ENCODE data around the gene PRDX5. TPM values are rescaled to one million over a fixed set of nuclear protein-coding genes. Genes with fewer than 3 reads are reported as not detected.

PRDX5 gene
- total RNA-seq: 284 and 357 TPM in 2 replicates

DNA sequence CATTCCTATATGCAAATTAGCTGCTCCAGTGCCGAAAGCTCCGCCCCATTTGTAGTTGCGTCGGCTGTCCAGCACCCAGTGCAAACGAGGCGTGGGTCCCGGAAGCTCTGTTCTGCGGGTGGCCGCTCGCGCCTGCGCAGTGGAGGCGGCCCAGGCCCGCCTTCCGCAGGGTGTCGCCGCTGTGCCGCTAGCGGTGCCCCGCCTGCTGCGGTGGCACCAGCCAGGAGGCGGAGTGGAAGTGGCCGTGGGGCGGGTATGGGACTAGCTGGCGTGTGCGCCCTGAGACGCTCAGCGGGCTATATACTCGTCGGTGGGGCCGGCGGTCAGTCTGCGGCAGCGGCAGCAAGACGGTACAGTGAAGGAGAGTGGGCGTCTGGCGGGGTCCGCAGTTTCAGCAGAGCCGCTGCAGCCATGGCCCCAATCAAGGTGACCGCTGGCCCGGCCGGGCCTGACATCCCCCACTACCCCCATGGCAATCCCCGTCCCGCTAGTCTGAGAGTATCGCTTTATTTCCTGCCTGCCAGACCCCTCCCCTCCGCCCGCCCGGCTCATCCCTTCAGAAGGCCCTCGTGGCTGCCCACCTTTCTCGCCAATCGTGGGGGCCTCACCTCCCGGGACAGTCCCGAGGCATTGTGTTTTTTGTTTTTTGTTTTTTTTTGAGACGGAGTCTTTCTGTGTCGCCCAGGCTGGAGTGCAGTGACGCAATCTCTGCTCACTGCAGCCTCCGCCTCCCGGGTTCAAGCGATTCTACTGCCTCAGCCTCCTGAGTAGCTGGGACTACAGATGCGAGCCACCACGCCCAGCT, at the start of gene PRDX5:
PRDX5 (plus strand) TSS at position 161 of the 805 bp plus-strand sequence; CDS start at position 256, 95 bp downstream.
- peak; percentile 86 for DNase-seq (ENCODE audit: low read depth)
- TF ChIP-seq, protein P1, sequence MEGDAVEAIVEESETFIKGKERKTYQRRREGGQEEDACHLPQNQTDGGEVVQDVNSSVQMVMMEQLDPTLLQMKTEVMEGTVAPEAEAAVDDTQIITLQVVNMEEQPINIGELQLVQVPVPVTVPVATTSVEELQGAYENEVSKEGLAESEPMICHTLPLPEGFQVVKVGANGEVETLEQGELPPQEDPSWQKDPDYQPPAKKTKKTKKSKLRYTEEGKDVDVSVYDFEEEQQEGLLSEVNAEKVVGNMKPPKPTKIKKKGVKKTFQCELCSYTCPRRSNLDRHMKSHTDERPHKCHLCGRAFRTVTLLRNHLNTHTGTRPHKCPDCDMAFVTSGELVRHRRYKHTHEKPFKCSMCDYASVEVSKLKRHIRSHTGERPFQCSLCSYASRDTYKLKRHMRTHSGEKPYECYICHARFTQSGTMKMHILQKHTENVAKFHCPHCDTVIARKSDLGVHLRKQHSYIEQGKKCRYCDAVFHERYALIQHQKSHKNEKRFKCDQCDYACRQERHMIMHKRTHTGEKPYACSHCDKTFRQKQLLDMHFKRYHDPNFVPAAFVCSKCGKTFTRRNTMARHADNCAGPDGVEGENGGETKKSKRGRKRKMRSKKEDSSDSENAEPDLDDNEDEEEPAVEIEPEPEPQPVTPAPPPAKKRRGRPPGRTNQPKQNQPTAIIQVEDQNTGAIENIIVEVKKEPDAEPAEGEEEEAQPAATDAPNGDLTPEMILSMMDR (conservative IDR thresholded peaks at IDR 0.05; ENCODE audit: low read depth, low read length): peak; percentile 25
- H3K4me3 ChIP-seq (ENCODE audit: low read depth, low read length): peak within 1 kb of the TSS; percentile 97

GRCh38 chr11:64268893-64269539, 48.9 kb upstream of the PRDX5 start:
- TF ChIP-seq, protein P1 (conservative IDR thresholded peaks at IDR 0.05; ENCODE audit: low read depth, low read length): no peak
- DNase-seq (ENCODE audit: low read depth): no peak
- H3K4me3 ChIP-seq (ENCODE audit: low read depth, low read length): peak overlapping the region; percentile 80

- peak; percentile 98 for DNase-seq (ENCODE audit: low read depth)
- peak overlapping the region; percentile 80 for H3K4me3 ChIP-seq (ENCODE audit: low read depth, low read length)
- TF ChIP-seq, protein P1 (conservative IDR thresholded peaks at IDR 0.05; ENCODE audit: low read depth, low read length): no peak
Measured at GRCh38 chr11:64269540-64270220, 48.2 kb upstream of the PRDX5 start.

- no peak for DNase-seq (ENCODE audit: low read depth)
Measured at GRCh38 chr11:64275031-64275800, 42.7 kb upstream of the PRDX5 start.

DNA sequence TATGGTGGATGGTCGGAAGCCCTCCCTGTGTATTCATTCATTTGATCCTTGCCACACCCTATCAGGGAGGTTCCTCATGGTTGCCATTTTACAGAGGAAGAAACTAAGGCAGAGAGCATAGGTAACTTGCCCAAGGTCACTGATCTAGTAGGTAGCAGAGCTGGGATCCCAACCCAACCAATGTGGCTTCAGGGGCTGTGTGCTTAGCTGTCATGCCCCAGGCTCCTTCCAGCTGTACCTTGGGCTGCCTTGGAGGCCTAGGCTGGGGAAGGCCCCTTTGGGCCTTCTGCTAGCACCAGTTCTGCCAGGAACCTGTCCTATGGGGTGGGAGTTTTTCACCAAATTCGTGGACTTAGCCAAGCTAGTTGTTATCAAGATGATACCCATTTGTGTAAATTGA, 42.1 kb upstream of the PRDX5 start:
- H3K4me3 ChIP-seq (ENCODE audit: low read depth, low read length): no peak overlapping the region
- TF ChIP-seq, protein P1 (conservative IDR thresholded peaks at IDR 0.05; ENCODE audit: low read depth, low read length): no peak
- no peak for DNase-seq (ENCODE audit: low read depth)

More at GRCh38 chr11:64275031-64275800, 42.7 kb upstream of the PRDX5 start:
- no peak overlapping the region for H3K4me3 ChIP-seq (ENCODE audit: low read depth, low read length)
- TF ChIP-seq, protein P1 (conservative IDR thresholded peaks at IDR 0.05; ENCODE audit: low read depth, low read length): no peak

- TF ChIP-seq, protein P1 (conservative IDR thresholded peaks at IDR 0.05; ENCODE audit: low read depth, low read length): no peak
- no peak overlapping the region for H3K4me3 ChIP-seq (ENCODE audit: low read depth, low read length)
- no peak for DNase-seq (ENCODE audit: low read depth)
Measured at GRCh38 chr11:64276653-64277431, 41.1 kb upstream of the PRDX5 start.

Measured in epithelial cell of proximal tubule (primary cell).